NCI-H345 (cell line): ENCODE results near the gene TOPAZ1.
A peak's percentile ranks its signal among the peaks of the same experiment; 100 is the strongest.
"Not testable (repeated sequence)": the region's sequence is repeated elsewhere in the genome, so short reads cannot be mapped to it uniquely, and the experiment has no call there.

Source experiments
- DNase-seq: peaks from one replicate; lab custom pipeline; 2025; lab: John Stamatoyannopoulos, UW

TOPAZ1 gene

DNA sequence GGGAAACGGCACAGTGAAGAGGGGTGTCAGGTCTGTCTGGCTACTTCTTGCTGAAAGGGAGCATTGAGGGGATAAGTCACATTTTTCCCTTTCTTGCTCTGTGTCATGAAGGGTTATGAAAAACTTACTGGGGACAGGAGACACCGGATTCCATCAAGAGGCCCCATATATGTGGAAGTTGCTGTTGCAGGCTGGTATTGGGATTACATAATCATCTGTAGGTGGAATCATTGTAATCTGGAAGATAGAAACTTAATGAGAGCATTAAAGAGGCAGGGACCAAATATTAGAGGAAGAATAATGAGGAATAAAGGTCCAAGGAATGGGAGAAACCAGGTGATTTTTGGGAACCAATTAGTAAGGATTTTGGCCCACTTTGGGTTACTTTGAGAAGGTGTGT, 92.6 kb downstream of the TOPAZ1 start:
- no peak for DNase-seq

GRCh38 chr3:44337248-44337785, 95.6 kb downstream of the TOPAZ1 start:
- DNase-seq, result no peak

DNA sequence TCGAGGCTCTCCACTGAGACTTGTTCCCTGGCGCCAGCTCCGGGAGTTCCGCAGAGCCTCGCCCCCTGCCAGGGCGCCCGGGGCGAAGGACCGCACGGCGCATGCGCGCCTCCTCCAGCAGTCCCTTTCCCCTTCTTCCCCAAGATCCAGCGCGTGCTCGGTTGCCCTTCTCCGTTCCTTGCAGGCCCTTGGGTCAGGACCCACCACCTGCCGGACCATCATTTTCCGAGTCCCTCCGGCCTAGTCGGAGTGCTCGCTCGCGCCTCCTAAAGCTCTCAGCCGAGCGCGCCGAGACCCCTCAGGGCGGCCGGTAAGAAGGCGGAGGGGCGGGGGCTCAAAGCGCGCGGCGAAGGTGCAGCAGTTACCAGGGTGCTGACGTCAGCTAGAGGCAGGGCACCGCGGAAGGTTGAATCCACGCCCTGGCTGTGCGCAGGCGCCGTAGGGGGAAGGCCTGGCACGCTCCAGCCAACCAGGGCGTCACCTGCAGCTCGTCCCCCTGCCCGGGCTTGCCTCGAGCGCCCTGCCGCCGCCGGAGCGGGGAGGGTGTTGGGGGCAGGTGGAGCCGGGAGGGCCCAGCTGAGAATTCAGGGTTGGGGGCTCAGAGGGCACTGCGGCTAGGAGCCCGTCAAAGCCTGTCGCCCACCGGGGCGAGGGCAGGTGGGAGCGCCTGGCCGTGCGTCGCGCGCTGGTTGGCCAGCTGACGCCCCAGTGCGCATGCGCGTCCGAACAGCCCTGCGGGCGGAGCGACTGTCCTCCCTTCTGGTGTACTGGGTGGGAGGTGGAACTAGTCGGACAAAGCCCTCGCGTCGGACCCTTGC, 96.5 kb downstream of the TOPAZ1 start, which contains the start of gene TCAIM:
Gene TCAIM, plus strand, starts transcription at position 757 of the 818 bp plus-strand sequence. CDS start 16,017 bp downstream, outside the sequence.
- DNase-seq, result peak; percentile 95

DNA sequence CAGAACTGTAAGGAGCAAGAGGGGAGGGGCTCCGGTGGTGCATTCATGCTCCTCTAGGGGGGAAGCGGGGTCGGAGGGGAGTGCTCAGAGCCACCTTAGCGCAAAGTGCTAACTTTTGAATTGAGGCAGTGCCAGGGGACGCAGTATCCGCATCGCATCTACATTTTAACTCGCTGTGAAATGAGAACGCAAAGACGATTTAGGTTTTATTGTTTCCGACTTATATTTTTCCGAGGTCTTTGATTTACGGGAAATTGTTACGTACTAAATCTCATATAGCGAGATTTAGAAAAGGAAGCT, 97.1 kb downstream of the TOPAZ1 start:
- DNase-seq, result no peak

DNA sequence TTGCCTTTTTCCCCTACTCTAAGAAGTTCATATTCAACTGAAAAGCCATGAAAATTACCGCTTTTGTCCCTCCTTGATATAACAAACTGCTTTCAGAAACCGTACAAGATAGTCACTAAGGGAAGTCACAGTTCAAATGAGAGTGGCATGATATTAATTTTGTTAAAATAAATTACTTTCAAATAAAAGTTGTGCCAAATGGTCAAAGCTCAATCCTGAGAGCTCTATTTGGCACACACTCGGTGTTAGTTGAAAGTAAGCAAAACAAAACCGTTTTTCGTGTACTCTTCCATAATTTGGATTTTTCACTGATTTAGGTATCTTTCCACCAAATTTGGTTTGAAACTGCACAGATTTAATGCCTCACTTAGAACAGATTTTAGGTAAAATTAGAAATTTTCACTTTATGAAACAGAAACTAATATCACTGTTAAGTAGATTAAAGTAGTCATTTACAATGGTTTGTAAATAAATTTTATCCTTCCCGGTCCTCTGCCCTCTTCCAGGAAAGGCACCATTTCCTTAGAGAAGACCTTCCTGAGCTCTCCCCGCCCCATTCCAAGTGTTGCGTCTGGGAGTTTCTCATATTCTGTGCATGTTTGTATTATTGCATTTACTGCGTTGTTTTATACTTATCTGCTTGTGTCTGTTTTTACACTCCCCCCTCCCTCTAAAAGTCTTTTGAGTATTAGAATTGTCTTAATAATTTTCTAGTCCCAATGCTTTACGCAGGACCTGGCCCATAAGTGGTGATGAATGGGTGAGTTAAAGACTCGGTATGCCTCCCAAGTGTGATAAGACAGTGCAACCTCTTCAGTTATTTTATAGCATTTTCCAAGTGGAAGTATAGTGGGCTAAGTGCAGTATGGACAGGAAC, 97.7 kb downstream of the TOPAZ1 start:
- no peak for DNase-seq

DNA sequence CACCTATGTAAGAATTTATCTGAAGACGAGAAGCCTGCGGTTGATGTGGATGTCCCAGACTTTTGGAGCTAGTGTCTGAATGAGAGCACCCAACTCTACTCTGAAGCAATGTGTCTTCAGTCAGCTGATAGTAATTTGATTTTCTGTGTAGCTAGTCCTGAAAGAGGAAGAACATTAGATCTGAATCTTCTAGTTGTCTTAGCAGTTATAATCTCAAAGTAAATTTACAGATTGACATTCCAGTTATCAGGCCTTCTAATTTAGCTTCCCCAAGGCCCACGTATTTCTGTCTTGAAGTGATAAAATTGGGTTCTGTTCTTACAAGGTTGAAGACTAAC, 98.3 kb downstream of the TOPAZ1 start:
- no peak for DNase-seq

- DNase-seq, result no peak
Observed at GRCh38 chr3:44342176-44342790, 100.6 kb downstream of the TOPAZ1 start.

GRCh38 chr3:44343421-44343820, 101.7 kb downstream of the TOPAZ1 start:
- no peak for DNase-seq

DNA sequence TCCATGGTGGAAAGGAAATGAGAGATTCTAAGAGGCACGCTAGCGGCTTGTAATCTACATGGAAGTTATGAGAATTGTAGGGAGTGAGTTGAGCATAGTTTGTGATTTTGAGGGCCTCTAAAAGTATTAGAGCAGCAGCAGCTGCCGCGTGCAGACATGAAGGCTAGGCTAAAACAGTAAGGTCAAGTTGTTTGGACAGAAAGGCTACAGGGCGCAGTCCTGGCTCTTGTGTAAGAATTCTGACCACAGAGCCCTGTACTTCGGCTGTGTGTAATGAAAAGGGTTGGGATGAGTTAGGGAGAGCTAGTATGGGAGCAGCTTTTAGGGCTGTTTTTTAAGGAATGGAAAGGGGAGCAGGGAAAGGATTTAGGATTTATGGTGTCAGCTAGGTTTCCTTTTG, 104.9 kb downstream of the TOPAZ1 start:
- not testable (repeated sequence) for DNase-seq

DNA sequence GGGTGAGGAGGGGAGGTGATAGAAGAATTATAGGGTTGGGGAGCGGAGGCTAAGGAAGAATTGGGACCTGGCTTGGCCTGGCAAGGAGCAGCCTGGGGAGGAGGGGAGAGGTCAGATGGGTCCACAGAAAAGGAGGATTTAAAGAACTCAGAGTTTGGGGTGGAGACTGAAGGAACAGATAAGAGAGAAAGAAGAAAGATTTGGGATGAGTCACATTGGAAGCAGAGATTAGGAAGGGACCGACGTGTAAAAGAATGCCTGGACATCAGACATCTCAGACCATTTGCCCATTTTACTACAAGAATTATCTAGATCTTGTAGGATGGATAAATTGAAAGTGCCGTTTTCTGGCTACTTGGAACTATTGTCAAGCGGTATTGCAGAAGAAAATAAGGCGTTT, 107.3 kb downstream of the TOPAZ1 start:
- DNase-seq, result no peak

DNA sequence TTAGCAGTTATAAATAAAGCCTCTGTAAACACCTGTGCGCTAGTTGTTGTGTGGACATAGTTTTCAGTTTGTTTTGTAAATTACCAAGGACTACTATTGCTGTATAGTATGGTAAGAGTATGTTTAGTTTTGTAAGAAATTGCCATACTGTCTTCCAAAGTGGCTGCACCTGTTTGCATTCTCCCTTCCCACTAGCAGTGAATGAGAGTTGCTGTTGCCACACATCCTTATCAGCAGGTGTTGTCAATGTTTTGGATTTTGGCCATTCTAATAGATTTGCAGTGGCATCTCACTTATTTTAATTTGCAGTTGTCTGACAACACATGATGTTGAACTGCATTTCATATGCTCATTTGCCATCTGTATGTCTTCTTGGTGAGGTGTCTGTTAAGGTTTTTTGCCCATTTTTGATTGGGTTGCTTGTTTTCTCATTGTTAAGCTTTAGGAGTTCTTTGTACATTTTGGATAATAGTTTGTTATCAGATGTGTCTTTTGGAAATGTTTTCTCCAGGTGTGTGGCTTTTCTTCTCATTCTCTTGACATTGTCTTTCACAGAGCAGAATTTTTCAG, 111.8 kb downstream of the TOPAZ1 start:
- no peak for DNase-seq

- DNase-seq, result peak; percentile 36
Observed at GRCh38 chr3:44355362-44356033, 113.8 kb downstream of the TOPAZ1 start.

- no peak for DNase-seq
Observed at GRCh38 chr3:44359146-44359751, 117.6 kb downstream of the TOPAZ1 start.

GRCh38 chr3:44363591-44363990, 121.9 kb downstream of the TOPAZ1 start:
- no peak for DNase-seq

GRCh38 chr3:44365952-44366351, 124.3 kb downstream of the TOPAZ1 start:
- DNase-seq, result no peak

DNA sequence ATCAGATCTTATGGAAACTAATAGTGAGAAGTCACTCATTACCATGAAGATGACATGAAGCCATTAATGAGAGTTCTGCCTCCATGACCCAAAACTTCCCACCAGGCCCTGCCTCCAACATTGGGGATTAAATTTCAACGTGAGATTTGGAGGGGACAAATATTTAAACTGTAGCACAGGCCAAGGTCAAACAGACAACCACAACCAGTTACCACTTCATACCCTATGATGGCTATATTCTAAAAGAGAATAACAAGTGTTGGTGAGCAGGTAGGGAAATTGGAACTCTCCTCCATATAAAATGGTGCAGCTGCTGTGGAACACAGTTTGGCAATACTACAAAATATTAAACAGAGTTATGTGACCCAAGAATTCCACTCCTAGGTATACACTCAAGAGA, 133.8 kb downstream of the TOPAZ1 start:
- no peak for DNase-seq
